Ishikawa (cell line): Measurements from ENCODE around the gene IL1F10.

Experiments used
- EP300 ChIP-seq: IDR thresholded peaks from 2 replicates; pipeline ENCODE4 v1.6.1; 2012; ENCODE audit warnings: borderline replicate concordance
- FOXM1 ChIP-seq: IDR thresholded peaks from 2 replicates; pipeline ENCODE4 v1.6.1; 2012; ENCODE audit warnings: low read depth, borderline replicate concordance
- MAX ChIP-seq: IDR thresholded peaks from 2 replicates; pipeline ENCODE4 v1.6.1; 2012
- RAD21 ChIP-seq: IDR thresholded peaks from 2 replicates; pipeline ENCODE4 v1.6.1; 2012; ENCODE audit warnings: low read depth
- REST ChIP-seq: IDR thresholded peaks from 2 replicates; pipeline ENCODE4 v1.6.1; 2012; ENCODE audit warnings: low read depth, mild to moderate bottlenecking
- TAF1 ChIP-seq: IDR thresholded peaks from 2 replicates; pipeline ENCODE4 v1.6.1; 2012; ENCODE audit warnings: low read depth, mild to moderate bottlenecking
- TCF12 ChIP-seq: IDR thresholded peaks from 2 replicates; pipeline ENCODE4 v1.6.1; 2012; ENCODE audit warnings: low read depth
- TEAD4 ChIP-seq: IDR thresholded peaks from 2 replicates; pipeline ENCODE4 v1.6.1; 2012
- USF1 ChIP-seq: IDR thresholded peaks from 2 replicates; pipeline ENCODE4 v1.6.1; 2012
- ZBTB7A ChIP-seq: IDR thresholded peaks from 2 replicates; pipeline ENCODE4 v1.6.1; 2012; ENCODE audit warnings: low read depth

- TF ChIP-seq TCF12 (no peak), MAX (no peak), ZBTB7A (no peak), FOXM1 (no peak), USF1 (no peak), REST (no peak), TAF1 (no peak), EP300 (no peak), TEAD4 (no peak), RAD21 (no peak)
These were observed 7.0 kb upstream of the IL1F10 start for GRCh38 chr2:113060796-113061195.
